GM03348 (cell line): Measurements from ENCODE around the gene FAM110D.
A peak's percentile ranks its signal among the peaks of the same experiment; 100 is the strongest.

Experiments
- DNase-seq: peaks from one replicate; pipeline ENCODE4 v3.0.0; 2012; ENCODE audit warnings: low spot score

Gene FAM110D

GRCh38 chr1:26129778-26130177 is 29.1 kb upstream of the FAM110D start:
- DNase-seq: no peak

- no peak for DNase-seq
Observed at GRCh38 chr1:26130695-26131094, 28.2 kb upstream of the FAM110D start.

- no peak for DNase-seq
Observed at GRCh38 chr1:26132128-26132833, 26.6 kb upstream of the FAM110D start.

- DNase-seq: no peak
Observed at GRCh38 chr1:26132834-26133167, 26.1 kb upstream of the FAM110D start.

- no peak for DNase-seq
Observed at GRCh38 chr1:26134466-26134865, 24.4 kb upstream of the FAM110D start.

GRCh38 chr1:26138974-26139558 is 19.8 kb upstream of the FAM110D start:
- no peak for DNase-seq

- no peak for DNase-seq
Observed at GRCh38 chr1:26142159-26142558, 16.7 kb upstream of the FAM110D start.

GRCh38 chr1:26145041-26145959 is 13.6 kb upstream of the FAM110D start:
- peak; percentile 88 for DNase-seq

- no peak for DNase-seq
Observed at GRCh38 chr1:26145960-26146294, 13.0 kb upstream of the FAM110D start.

- DNase-seq: no peak
Observed at GRCh38 chr1:26148887-26149286, 10.0 kb upstream of the FAM110D start.

GRCh38 chr1:26153966-26154532 is 4.8 kb upstream of the FAM110D start:
- no peak for DNase-seq

- DNase-seq: no peak
Observed at GRCh38 chr1:26154750-26155149, 4.1 kb upstream of the FAM110D start.

- DNase-seq: no peak
Observed at GRCh38 chr1:26155370-26156284, 3.3 kb upstream of the FAM110D start.

GRCh38 chr1:26156285-26157038 is 2.4 kb upstream of the FAM110D start:
- DNase-seq: no peak

- DNase-seq: no peak
Observed at GRCh38 chr1:26158271-26158907, 490 bp upstream of the FAM110D start.

- no peak for DNase-seq
Observed at GRCh38 chr1:26159743-26160039, 812 bp downstream of the FAM110D start.

- no peak for DNase-seq
Observed at GRCh38 chr1:26160527-26161414, 1.9 kb downstream of the FAM110D start.

- peak; percentile 73 for DNase-seq
Observed at GRCh38 chr1:26161415-26162219, 2.7 kb downstream of the FAM110D start.

GRCh38 chr1:26162220-26162709 is 3.4 kb downstream of the FAM110D start:
- no peak for DNase-seq
